H1 (cell line): ENCODE results near the gene ATG9B. TPM values are rescaled to one million over a fixed set of nuclear protein-coding genes. Genes with fewer than 3 reads are reported as not detected.

Experiments used
- CTCF ChIA-PET: fragments of 300-600 bp; sonication (Branson Sonifier 250); formaldehyde crosslinking; loops from one replicate; lab custom pipeline; 2021; ENCODE audit not compliant: partially characterized antibody; lab: Charles Lee
- POLR2A ChIA-PET: fragments of 300-600 bp; sonication (Branson Sonifier 250); formaldehyde crosslinking; loops from one replicate; lab custom pipeline; 2021; ENCODE audit warnings: inconsistent platforms; ENCODE audit not compliant: partially characterized antibody; lab: Charles Lee
- DNase-seq, 2 experiments: peaks; one replicate each; pipeline versions ENCODE4 v3.0.0 to v3.0.0-alpha.2; 2010 to 2022; ENCODE audit warnings: low spot score in 2 of 2, low read depth in 1 of 2, mixed read lengths in 1 of 2
- FAIRE-seq: peaks from 2 replicates; lab custom pipeline; 2011; peaks lifted over from hg19 to GRCh38; lab: Jason Lieb, UNC
- H2AFZ ChIP-seq: 2 replicates; pipeline ENCODE4 v1.8.1; 2012; ENCODE audit warnings: low read length, inconsistent platforms
- H2AK5ac ChIP-seq: 2 replicates; pipeline ENCODE4 v1.6.1; 2013; ENCODE audit warnings: low read depth, low read length
- H2BK120ac ChIP-seq: replicated peaks from 2 replicates; pipeline ENCODE3; 2013; ENCODE audit warnings: low read depth, low read length, inconsistent platforms
- H2BK12ac ChIP-seq: 2 replicates; pipeline ENCODE4 v1.6.1; 2013; ENCODE audit warnings: low read depth, low read length
- H2BK15ac ChIP-seq: 2 replicates; pipeline ENCODE4 v1.6.1; 2013; ENCODE audit warnings: low read length
- H2BK20ac ChIP-seq: 2 replicates; pipeline ENCODE4 v1.6.1; 2013; ENCODE audit warnings: low read length
- H2BK5ac ChIP-seq: 2 replicates; pipeline ENCODE4 v1.6.1; 2013; ENCODE audit warnings: low read depth, low read length
- H3K14ac ChIP-seq: 2 replicates; pipeline ENCODE4 v1.6.1; 2013; ENCODE audit warnings: inconsistent platforms; ENCODE audit not compliant: insufficient read length
- H3K18ac ChIP-seq: 2 replicates; pipeline ENCODE4 v1.6.1; 2013; ENCODE audit warnings: low read length; ENCODE audit errors: extremely low read depth
- H3K23ac ChIP-seq: 2 replicates; pipeline ENCODE4 v1.6.1; 2013; ENCODE audit warnings: inconsistent platforms; ENCODE audit not compliant: insufficient read length
- H3K23me2 ChIP-seq: 2 replicates; pipeline ENCODE4 v1.6.1; 2013; ENCODE audit warnings: low read depth, low read length
- H3K27ac ChIP-seq: 2 replicates; pipeline ENCODE4 v1.6.1; 2011; ENCODE audit warnings: low read depth, low read length, inconsistent platforms
- H3K27me3 ChIP-seq, 4 experiments: replicated peaks in 1 of 4; 1 replicate in 1 of 4; 2 replicates in 3 of 4; pipeline versions ENCODE4 v1.6.1 to v1.8.1; 2011 to 2013; ENCODE audit warnings: low read length in 3 of 4, mild to moderate bottlenecking in 3 of 4, inconsistent platforms in 2 of 4, mixed read lengths in 2 of 4, moderate library complexity in 1 of 4; ENCODE audit not compliant: control insufficient read depth in 3 of 4, insufficient read depth in 3 of 4; ENCODE audit errors: extremely low read depth in 1 of 4
- H3K36me3 ChIP-seq, 4 experiments: 2 replicates each; pipeline versions ENCODE4 v1.6.1 to v1.8.1; 2011 to 2013; ENCODE audit warnings: mild to moderate bottlenecking in 4 of 4, low read length in 3 of 4, moderate library complexity in 2 of 4, control low read depth in 1 of 4, inconsistent platforms in 1 of 4; ENCODE audit not compliant: insufficient read depth in 4 of 4, control insufficient read depth in 2 of 4
- H3K4ac ChIP-seq: replicated peaks from 2 replicates; pipeline ENCODE3; 2013; ENCODE audit warnings: low read length, low read depth, mixed read lengths, inconsistent platforms; ENCODE audit not compliant: insufficient read length
- H3K4me1 ChIP-seq, 4 experiments: replicated peaks in 1 of 4; 1 replicate in 1 of 4; 2 replicates in 3 of 4; pipeline versions ENCODE4 v1.6.1 to v1.8.1; 2011 to 2013; ENCODE audit warnings: low read length in 3 of 4, inconsistent platforms in 2 of 4, mixed read lengths in 1 of 4; ENCODE audit not compliant: insufficient read depth in 4 of 4, control insufficient read depth in 3 of 4
- H3K4me2 ChIP-seq, 2 experiments: 2 replicates each; pipeline versions ENCODE4 v1.6.1 to v1.8.1; 2011 to 2013; ENCODE audit warnings: low read depth in 2 of 2, low read length in 2 of 2, control low read depth in 1 of 2, inconsistent platforms in 1 of 2, mild to moderate bottlenecking in 1 of 2; ENCODE audit not compliant: insufficient read depth in 1 of 2
- H3K4me3 ChIP-seq, 4 experiments: fragments of 200-600, 300-600 bp in 1 of 4; sonication (generic), shearing (Covaris generic), sonication (Bioruptor Twin) in 1 of 4; 2 replicates each; pipeline versions ENCODE4 v1.5.1 to v1.8.1; 2011 to 2016; ENCODE audit warnings: low read length in 4 of 4, low read depth in 3 of 4, control low read depth in 2 of 4, inconsistent platforms in 2 of 4, mild to moderate bottlenecking in 2 of 4, mixed read lengths in 1 of 4, moderate library complexity in 1 of 4; ENCODE audit not compliant: insufficient read depth in 2 of 4; ENCODE audit errors: extremely low read depth in 1 of 4
- H3K56ac ChIP-seq: replicated peaks from 2 replicates; pipeline ENCODE3; 2013; ENCODE audit warnings: low read depth, mild to moderate bottlenecking, mixed read lengths, low read length, inconsistent platforms; ENCODE audit not compliant: insufficient read length
- H3K79me1 ChIP-seq: 2 replicates; pipeline ENCODE4 v1.6.1; 2013; ENCODE audit warnings: low read depth, low read length, control low read depth
- H3K79me2 ChIP-seq, 2 experiments: 2 replicates each; pipeline versions ENCODE4 v1.6.1 to v1.8.1; 2012 to 2013; ENCODE audit warnings: low read length in 2 of 2, mild to moderate bottlenecking in 2 of 2, inconsistent platforms in 1 of 2; ENCODE audit not compliant: insufficient read depth in 2 of 2, control insufficient read depth in 1 of 2
- H3K9ac ChIP-seq, 4 experiments: replicated peaks in 1 of 4; 1 replicate in 1 of 4; 2 replicates in 3 of 4; pipeline versions ENCODE4 v1.6.1 to v1.8.1; 2011 to 2013; ENCODE audit warnings: low read depth in 3 of 4, low read length in 3 of 4, control low read depth in 2 of 4, mild to moderate bottlenecking in 2 of 4, moderate library complexity in 2 of 4, inconsistent platforms in 1 of 4; ENCODE audit errors: extremely low read depth in 1 of 4
- H3K9me3 ChIP-seq, 2 experiments: 2 replicates each; pipeline versions ENCODE4 v1.6.1 to v1.8.1; 2012 to 2013; ENCODE audit warnings: mild to moderate bottlenecking in 2 of 2, moderate library complexity in 2 of 2, control low read depth in 1 of 2, inconsistent platforms in 1 of 2, low read depth in 1 of 2, low read length in 1 of 2, mixed read lengths in 1 of 2; ENCODE audit not compliant: insufficient read depth in 2 of 2
- H4K20me1 ChIP-seq, 2 experiments: replicated peaks in 1 of 2; 2 replicates each; pipeline versions ENCODE3 to v1.8.1; 2011 to 2013; ENCODE audit warnings: inconsistent platforms in 2 of 2, low read length in 2 of 2, mild to moderate bottlenecking in 1 of 2; ENCODE audit not compliant: insufficient read depth in 2 of 2, control insufficient read depth in 1 of 2
- H4K5ac ChIP-seq: 2 replicates; pipeline ENCODE4 v1.6.1; 2013; ENCODE audit warnings: low read length, low read depth, mixed read lengths, inconsistent platforms; ENCODE audit not compliant: insufficient read length
- H4K8ac ChIP-seq: 2 replicates; pipeline ENCODE4 v1.8.0; 2013; ENCODE audit warnings: mild to moderate bottlenecking, moderate library complexity, low read length, inconsistent platforms; ENCODE audit not compliant: insufficient read depth; ENCODE audit errors: extremely low read depth
- H4K91ac ChIP-seq: replicated peaks from 2 replicates; pipeline ENCODE3; 2013; ENCODE audit warnings: low read length, mixed read lengths, inconsistent platforms; ENCODE audit not compliant: insufficient read length
- CREB1 ChIP-seq: IDR thresholded peaks from 2 replicates; pipeline ENCODE4 v1.6.1; 2012; ENCODE audit warnings: inconsistent platforms
- PHF8 ChIP-seq: fragments of 200-600 bp; sonication (generic); conservative IDR thresholded peaks from 2 replicates; pipeline ENCODE4 v1.7.1; 2012; ENCODE audit warnings: low read depth, mild to moderate bottlenecking, inconsistent platforms, low read length, moderate library complexity
- WGBS, 2 experiments: shearing (Covaris generic) in 1 of 2; methylation state at CpG; one replicate each; pipeline versions ENCODE4 v1.1.6 to v1.1.7; 2013 to 2015; ENCODE audit warnings: low lambda C conversion rate in 2 of 2, mixed read lengths in 2 of 2, inconsistent platforms in 1 of 2, low coverage in 1 of 2, missing lambda C conversion rate in 1 of 2; ENCODE audit not compliant: insufficient replicate concordance in 2 of 2, insufficient coverage in 1 of 2, insufficient read length in 1 of 2; ENCODE audit errors: extremely low coverage in 1 of 2, missing lambda C conversion rate in 1 of 2; 5-methylcytosine and 5-hydroxymethylcytosine counted together
- polyA plus RNA-seq, 7 experiments: library from polyadenylated mRNA; depleted of rRNA in 3 of 7; stranded (reverse) in 5 of 7; unstranded in 2 of 7; fragments of >200 nt in 5 of 7; fragments of 200-250 nt in 2 of 7; gene quantifications; 1 replicate in 5 of 7; 2 replicates in 1 of 7; 4 replicates in 1 of 7; pipeline versions ENCODE4 v1.2.1 to v1.2.3, GENCODE V29; 2011 to 2013; ENCODE audit warnings: missing spikeins in 2 of 7, mixed read lengths in 2 of 7
- total RNA-seq: library from RNA; stranded (reverse); fragmentation: NEBNext Ultra II Directional; extraction: Animal tissue kit (Norgen Biotek cat#: 25700); gene quantifications from 2 replicates; pipeline ENCODE4 v1.2.1, GENCODE V29; 2021

ATG9B gene
- total and polyA plus RNA-seq, 2 of the 8 experiments (the other 6 are each of a cell fraction or from before 2014, with no cell fraction given) = 1.4 to 2.3 TPM

GRCh38 chr7:150977382-150978125, 46.7 kb downstream of the ATG9B start:
- DNase-seq (no peak), FAIRE-seq (no peak)
- Histone ChIP-seq H2AFZ (no peak overlapping the region), H4K91ac (peak overlapping the region; percentile 83), H3K23ac (no peak overlapping the region), H4K5ac (no peak overlapping the region), H3K14ac (no peak overlapping the region), H2BK12ac (peak overlapping the region; percentile 20; the same call in 1 of the 2 replicates), H3K79me1 (no peaks in the 10 kb centered on the region; the same call in 1 of the 2 replicates)
- CTCF ChIA-PET = interaction anchor here (0.8 to 27.0 kb wide), 4 partner anchors 9 to 133 kb away, joined by 4 to 797 read pairs (median 8); no protein-coding TSS in a partner anchor
- TF ChIP-seq PHF8 = peak; percentile 6; the same call in 1 of the 2 replicates
- TF ChIP-seq CREB1 = no peak
- TF ChIP-seq, all 59 proteins: peak for 1
- H2AK5ac ChIP-seq = no peak overlapping the region
- H4K20me1 ChIP-seq = peaks cover 2 to 9% of the 10 kb centered on the region in 2 experiments
- H3K18ac ChIP-seq = no peak overlapping the region; the same call in 1 of the 2 replicates
- H3K4ac ChIP-seq = no peak overlapping the region
- H3K56ac ChIP-seq = no peak overlapping the region
- H2BK20ac ChIP-seq = no peak overlapping the region
- peak overlapping the region; percentile 35 to 60 (median 42) for H3K4me3 ChIP-seq
- POLR2A ChIA-PET = interaction anchor here (0.5 to 1.4 kb wide), 6 partner anchors 11 to 633 kb away, joined by 3 to 6 read pairs (median 4); no protein-coding TSS in a partner anchor
- no peak overlapping the region for H2BK5ac ChIP-seq
- H3K4me2 ChIP-seq = peak overlapping the region; percentile 84 to 97
- no peaks in the 10 kb centered on the region for H3K79me2 ChIP-seq
- H3K27ac ChIP-seq = no peak overlapping the region
- H3K9ac ChIP-seq = no peak overlapping the region
- peak overlapping the region; percentile 98; the same call in 1 of the 2 replicates for H2BK15ac ChIP-seq
- H3K9me3 ChIP-seq = no peaks in the 10 kb centered on the region
- H3K27me3 ChIP-seq = peaks cover 2 to 34% (median 28%) of the 10 kb centered on the region in 4 experiments
- no peaks in the 10 kb centered on the region for H3K36me3 ChIP-seq
- H2BK120ac ChIP-seq = no peak overlapping the region
- no peak overlapping the region; the same call in 1 of the 2 replicates for H4K8ac ChIP-seq
- H3K4me1 ChIP-seq = peaks cover 11 to 41% (median 33%) of the 10 kb centered on the region in 4 experiments
- WGBS, 2 experiments = 48% methylated on average over 5 of the region's 62 CpGs; no CpG with 5 or more reads in 1 of the 2 experiments
- peaks cover 21% of the 10 kb centered on the region for H3K23me2 ChIP-seq
